ENCODE results near the gene SLC35G4.

SLC35G4 gene

GRCh38 chr18:11581286-11581685 lies 28.1 kb upstream of the SLC35G4 start:
- no peaks in the 10 kb centered on the region for H3K27me3 ChIP-seq (ENCODE audit: low read depth, low read length)
- no peak overlapping the region for H3K4me2 ChIP-seq (ENCODE audit: low read length)
- no peaks in the 10 kb centered on the region for H3K4me1 ChIP-seq (ENCODE audit: low read length)
- no peaks in the 10 kb centered on the region for H4K20me1 ChIP-seq (ENCODE audit: insufficient read depth, low read length)
- TF ChIP-seq CTCF (IDR thresholded peaks at IDR 0.05; ENCODE audit: low read depth, low read length): no peak
- no peak for TF ChIP-seq EZH2phosphoT487 (IDR thresholded peaks at IDR 0.05; ENCODE audit: low read depth)
- no peaks in the 10 kb centered on the region for H3K9me3 ChIP-seq (ENCODE audit: insufficient read depth, low read length)
- no peak overlapping the region for H3K9ac ChIP-seq (ENCODE audit: low read length)
- no peak overlapping the region for H2AFZ ChIP-seq (ENCODE audit: low read depth, low read length)
- no peak overlapping the region for H3K4me3 ChIP-seq (ENCODE audit: low read length)
- no peaks in the 10 kb centered on the region for H3K36me3 ChIP-seq (replicated peaks; ENCODE audit: low read depth, low read length)
- H3K79me2 ChIP-seq (ENCODE audit: low read length): no peaks in the 10 kb centered on the region
- H3K27ac ChIP-seq (ENCODE audit: low read length): no peak overlapping the region

- Histone ChIP-seq H3K79me2 (ENCODE audit: low read length) (no peaks in the 10 kb centered on the region), H3K27me3 (ENCODE audit: low read depth, low read length) (peaks cover 11% of the 10 kb centered on the region; the same call in 1 of the 2 replicates), H3K4me1 (ENCODE audit: low read length) (no peaks in the 10 kb centered on the region), H3K4me2 (ENCODE audit: low read length) (no peak overlapping the region), H3K9ac (ENCODE audit: low read length) (no peak overlapping the region), H3K27ac (ENCODE audit: low read length) (no peak overlapping the region), H3K36me3 (replicated peaks; ENCODE audit: low read depth, low read length) (no peaks in the 10 kb centered on the region), H3K9me3 (ENCODE audit: insufficient read depth, low read length) (no peaks in the 10 kb centered on the region), H4K20me1 (ENCODE audit: insufficient read depth, low read length) (no peaks in the 10 kb centered on the region), H2AFZ (ENCODE audit: low read depth, low read length) (no peak overlapping the region), H3K4me3 (ENCODE audit: low read length) (no peak overlapping the region)
- TF ChIP-seq EZH2phosphoT487 (IDR thresholded peaks at IDR 0.05; ENCODE audit: low read depth) (no peak), CTCF (IDR thresholded peaks at IDR 0.05; ENCODE audit: low read depth, low read length) (no peak)
These were observed 23.8 kb upstream of the SLC35G4 start for GRCh38 chr18:11585596-11585995.

GRCh38 chr18:11586896-11587295 lies 22.5 kb upstream of the SLC35G4 start:
- Histone ChIP-seq H3K27ac (ENCODE audit: low read length) (no peak overlapping the region), H3K79me2 (ENCODE audit: low read length) (no peaks in the 10 kb centered on the region), H3K27me3 (ENCODE audit: low read depth, low read length) (peaks cover 20% of the 10 kb centered on the region; the same call in 1 of the 2 replicates), H3K36me3 (replicated peaks; ENCODE audit: low read depth, low read length) (no peaks in the 10 kb centered on the region), H4K20me1 (ENCODE audit: insufficient read depth, low read length) (no peaks in the 10 kb centered on the region), H3K4me1 (ENCODE audit: low read length) (no peaks in the 10 kb centered on the region), H3K4me2 (ENCODE audit: low read length) (no peak overlapping the region), H3K9me3 (ENCODE audit: insufficient read depth, low read length) (no peaks in the 10 kb centered on the region), H3K9ac (ENCODE audit: low read length) (no peak overlapping the region), H2AFZ (ENCODE audit: low read depth, low read length) (no peak overlapping the region), H3K4me3 (ENCODE audit: low read length) (no peak overlapping the region)
- TF ChIP-seq EZH2phosphoT487 (IDR thresholded peaks at IDR 0.05; ENCODE audit: low read depth) (no peak), CTCF (IDR thresholded peaks at IDR 0.05; ENCODE audit: low read depth, low read length) (no peak)

- H3K4me3 ChIP-seq (ENCODE audit: low read length): no peak overlapping the region
- no peaks in the 10 kb centered on the region for H3K79me2 ChIP-seq (ENCODE audit: low read length)
- H3K9ac ChIP-seq (ENCODE audit: low read length): no peak overlapping the region
- H3K4me2 ChIP-seq (ENCODE audit: low read length): no peak overlapping the region
- no peaks in the 10 kb centered on the region for H3K4me1 ChIP-seq (ENCODE audit: low read length)
- no peak overlapping the region for H3K27ac ChIP-seq (ENCODE audit: low read length)
- TF ChIP-seq CTCF (IDR thresholded peaks at IDR 0.05; ENCODE audit: low read depth, low read length) (no peak), EZH2phosphoT487 (IDR thresholded peaks at IDR 0.05; ENCODE audit: low read depth) (no peak)
- H3K9me3 ChIP-seq (ENCODE audit: insufficient read depth, low read length): no peaks in the 10 kb centered on the region
- no peaks in the 10 kb centered on the region for H3K36me3 ChIP-seq (replicated peaks; ENCODE audit: low read depth, low read length)
- H3K27me3 ChIP-seq (ENCODE audit: low read depth, low read length): peaks cover 20% of the 10 kb centered on the region; the same call in 1 of the 2 replicates
- H2AFZ ChIP-seq (ENCODE audit: low read depth, low read length): no peak overlapping the region
- H4K20me1 ChIP-seq (ENCODE audit: insufficient read depth, low read length): no peaks in the 10 kb centered on the region
These were observed 22.0 kb upstream of the SLC35G4 start for GRCh38 chr18:11587432-11587831.
